SHP77 (cell line): ENCODE measurements around the gene SERPIND1.

Experiments used
- DNase-seq, 2 experiments: peaks; one replicate each; lab custom pipeline; 2025; lab: John Stamatoyannopoulos, UW

Gene SERPIND1

DNA sequence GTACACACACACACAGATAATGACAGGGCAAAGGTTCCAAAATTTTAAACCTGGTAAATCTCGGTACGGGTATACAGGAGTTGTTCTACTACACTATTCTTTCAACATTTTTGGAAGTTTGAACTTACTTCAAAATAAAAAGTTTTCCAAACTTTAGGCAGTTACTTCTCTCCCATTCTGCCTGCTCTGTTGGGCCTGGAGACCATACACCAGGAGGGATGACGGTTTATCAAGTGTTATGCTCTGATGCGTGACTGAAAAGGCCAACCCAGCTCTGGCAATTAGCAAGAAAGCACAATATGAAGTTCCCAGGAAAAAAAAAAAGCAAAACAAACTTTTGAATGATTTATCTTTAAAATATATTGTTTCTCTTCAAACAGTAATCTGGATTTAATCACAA lies 969 bp downstream of the SERPIND1 start:
- DNase-seq, result no peak

DNA sequence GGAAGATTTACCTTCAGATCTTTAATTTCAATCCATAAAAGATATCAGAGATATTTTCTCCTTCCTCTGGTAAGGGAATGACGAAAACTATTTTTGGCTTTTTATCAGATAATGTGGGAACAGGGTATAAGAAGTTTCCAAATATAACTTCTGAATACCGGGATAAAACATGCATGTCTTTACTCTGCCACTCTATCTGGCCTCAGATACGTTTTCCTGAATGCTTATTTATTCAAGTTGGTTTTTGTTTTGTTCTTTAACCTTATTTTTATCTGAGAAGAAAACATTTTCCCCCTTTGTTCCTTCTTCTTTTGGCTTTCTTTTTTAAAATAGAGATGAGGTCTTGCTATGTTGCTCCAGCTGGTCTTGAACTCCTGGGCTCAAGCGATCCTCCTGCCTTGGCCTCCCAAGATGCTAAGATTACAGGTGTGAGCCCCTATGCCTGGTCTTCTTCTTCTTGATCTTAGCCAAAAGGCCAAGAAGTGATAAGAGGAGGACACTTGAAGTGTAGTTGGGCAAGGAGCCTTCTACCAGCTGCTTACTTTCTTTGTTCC lies 1.5 kb downstream of the SERPIND1 start:
- DNase-seq, result no peak

DNA sequence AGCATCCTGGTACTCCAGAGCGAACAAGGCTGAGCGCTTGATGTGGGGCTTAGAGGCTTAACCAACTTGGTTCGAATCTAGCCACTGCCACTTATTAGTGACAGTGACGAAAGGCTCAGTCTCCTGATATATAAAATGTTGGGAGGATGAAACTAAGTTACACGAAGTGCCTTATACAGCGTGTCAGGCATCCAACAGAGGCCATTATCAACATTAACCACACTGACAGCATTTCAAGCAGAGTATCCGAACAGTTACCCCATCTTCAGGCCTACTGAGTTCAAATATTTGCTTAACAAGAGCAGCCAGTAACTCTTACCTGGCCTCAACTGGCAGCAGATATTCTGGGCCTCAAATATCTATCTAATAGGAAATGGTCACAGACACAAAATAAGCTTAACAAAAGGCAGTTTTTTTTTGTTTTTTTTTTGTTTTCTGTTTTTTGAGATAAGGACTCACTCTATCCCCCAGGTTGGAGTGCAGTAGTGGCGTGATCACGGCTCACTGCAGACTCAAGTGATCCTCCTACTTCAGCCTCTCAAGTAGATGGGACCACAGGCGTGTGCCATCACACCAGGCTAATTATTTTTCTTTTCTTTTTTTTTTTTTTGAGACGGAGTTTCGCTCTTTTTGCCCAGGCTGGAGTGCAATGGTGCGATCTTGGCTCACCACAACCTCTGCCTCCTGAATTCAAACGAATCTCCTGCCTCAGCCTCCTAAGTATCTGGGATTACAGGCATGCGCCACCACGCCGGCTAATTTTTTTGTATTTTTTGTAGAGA lies 2.9 kb downstream of the SERPIND1 start:
- no peak for DNase-seq

DNA sequence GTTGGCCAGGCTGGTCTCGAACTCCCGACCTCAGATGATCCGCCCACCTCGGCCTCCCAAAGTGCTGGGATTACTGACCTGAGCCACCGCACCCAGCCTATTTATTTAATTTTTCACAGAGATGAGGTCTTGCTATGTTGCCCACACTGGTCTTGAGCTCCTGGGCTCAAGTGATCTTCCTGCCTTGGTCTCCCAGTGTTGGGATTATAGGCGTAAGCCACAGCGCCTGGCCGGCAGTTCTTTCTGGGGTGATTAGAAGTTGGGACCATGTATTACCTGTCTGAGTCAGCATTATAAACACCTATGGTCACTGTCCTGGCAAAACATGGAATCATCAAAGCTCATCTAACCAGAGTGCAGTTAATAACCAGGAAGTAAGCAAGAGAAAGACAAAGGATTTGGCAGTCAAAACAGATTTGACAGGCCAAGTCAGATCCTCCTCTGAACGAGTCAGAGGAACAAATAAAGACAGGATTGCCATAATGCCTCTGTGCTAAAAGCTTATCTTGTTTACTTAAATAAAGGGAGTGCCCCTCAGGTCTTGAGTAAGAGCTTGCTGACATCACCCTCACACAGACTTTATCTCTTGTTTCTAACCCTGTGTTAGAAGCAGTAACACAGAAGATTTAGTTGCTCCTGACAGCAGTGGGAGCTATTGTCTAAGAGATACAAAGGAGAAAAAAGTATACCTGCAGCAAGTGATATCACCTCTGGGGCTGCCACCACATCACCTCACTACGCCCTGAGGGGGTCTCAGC lies 3.7 kb downstream of the SERPIND1 start:
- DNase-seq, result no peak

DNA sequence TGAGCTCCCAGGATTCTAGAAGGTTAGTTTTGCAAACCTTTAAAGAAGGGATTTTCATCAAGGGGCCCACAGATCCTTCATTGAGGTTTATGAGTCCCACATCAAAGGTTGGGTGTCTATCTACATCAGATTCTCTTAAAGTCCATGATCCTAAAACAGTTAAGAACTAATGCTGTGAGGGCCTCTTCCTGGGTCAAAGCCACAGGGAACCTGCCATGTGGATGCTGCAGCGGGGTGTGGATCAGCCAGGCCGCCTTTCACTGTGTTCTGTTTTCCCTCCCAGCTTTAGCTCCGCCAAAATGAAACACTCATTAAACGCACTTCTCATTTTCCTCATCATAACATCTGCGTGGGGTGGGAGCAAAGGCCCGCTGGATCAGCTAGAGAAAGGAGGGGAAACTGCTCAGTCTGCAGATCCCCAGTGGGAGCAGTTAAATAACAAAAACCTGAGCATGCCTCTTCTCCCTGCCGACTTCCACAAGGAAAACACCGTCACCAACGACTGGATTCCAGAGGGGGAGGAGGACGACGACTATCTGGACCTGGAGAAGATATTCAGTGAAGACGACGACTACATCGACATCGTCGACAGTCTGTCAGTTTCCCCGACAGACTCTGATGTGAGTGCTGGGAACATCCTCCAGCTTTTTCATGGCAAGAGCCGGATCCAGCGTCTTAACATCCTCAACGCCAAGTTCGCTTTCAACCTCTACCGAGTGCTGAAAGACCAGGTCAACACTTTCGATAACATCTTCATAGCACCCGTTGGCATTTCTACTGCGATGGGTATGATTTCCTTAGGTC lies 5.3 kb downstream of the SERPIND1 start:
- DNase-seq, result no peak

DNA sequence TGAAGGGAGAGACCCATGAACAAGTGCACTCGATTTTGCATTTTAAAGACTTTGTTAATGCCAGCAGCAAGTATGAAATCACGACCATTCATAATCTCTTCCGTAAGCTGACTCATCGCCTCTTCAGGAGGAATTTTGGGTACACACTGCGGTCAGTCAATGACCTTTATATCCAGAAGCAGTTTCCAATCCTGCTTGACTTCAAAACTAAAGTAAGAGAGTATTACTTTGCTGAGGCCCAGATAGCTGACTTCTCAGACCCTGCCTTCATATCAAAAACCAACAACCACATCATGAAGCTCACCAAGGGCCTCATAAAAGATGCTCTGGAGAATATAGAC lies 5.9 kb downstream of the SERPIND1 start:
- DNase-seq, result no peak

DNA sequence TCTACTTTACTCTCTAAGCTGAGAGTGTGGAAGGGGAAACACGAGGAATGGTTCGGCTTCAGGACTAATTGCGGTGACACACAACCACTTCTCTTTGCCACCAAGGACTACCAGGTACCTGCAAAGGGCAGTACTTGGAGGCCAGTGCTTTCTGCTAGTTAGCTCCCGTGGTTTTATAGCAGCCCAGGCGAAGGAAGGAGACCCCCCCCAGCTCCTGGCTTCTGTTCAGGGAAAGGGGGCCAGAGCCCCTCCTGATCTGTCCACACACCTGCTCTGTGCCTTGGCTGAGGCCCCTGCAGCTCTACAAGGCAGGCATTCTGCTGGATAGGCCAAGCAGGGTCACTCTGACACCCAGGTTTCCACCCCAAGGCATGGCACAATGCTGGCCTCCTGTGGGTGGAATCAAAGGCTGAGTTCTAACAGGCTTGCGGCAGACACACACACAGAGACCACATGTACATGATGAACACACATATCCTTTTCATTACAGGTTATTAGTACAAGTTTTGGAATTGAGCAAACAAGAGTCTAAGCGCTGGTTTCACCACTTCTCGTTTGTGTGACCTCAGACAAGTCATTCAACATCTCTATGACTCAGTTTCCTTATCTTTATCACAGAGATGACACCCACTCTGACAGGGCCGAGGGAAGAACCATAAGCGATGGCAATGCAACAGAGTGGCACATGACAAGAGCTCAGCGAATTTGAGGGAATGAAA lies 7.5 kb downstream of the SERPIND1 start:
- DNase-seq, result no peak

DNA sequence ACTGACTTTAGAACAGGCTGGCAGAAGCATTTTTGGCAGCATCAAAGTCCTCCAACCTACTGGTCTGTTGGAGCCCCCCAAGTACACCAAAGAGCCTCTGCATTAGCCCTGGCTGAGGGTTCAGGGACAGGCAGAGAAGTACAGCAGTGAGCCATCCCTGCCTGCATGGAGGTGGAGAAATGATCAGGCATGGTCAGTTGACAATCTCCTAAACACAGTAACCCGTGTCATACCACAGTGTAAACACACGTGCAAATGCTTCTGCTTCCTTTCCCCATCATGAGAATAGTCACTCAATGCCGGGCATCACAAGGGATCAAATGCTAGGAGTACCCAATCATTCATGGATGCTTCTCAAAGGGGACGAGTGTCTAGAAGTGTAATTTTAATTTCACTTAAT lies 8.2 kb downstream of the SERPIND1 start:
- no peak for DNase-seq

DNA sequence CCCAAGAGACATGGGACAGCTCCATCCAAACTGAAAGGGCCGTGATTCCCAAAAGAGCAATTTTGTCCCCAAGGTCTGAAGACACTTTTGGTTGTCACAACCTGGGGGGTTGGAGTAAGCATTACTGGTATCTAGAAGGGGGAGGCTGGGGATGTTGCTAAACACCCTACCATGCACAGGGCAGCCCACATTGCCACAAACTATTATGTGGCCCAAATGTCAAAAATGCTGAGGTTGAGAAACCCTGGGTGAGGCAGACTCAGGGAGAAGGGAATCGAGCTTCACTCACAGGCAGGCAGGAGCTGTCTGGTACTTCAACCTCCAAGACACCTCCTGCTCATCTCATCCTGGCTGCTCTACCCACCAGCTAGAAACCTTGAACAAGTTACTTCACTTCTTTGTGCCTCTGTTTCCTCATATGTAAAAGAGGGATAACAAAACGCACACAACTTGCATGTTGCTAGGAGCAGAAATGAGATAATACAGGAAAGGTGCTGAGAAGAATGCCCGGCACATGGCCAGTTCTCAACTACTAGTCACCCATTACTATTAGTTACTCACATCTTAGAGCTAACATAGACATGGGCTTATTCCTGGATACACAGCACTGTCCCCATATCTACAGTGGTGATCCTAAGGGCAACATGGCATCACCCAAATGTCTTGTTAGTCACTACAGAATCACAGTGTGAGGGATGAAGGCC lies 8.8 kb downstream of the SERPIND1 start:
- no peak for DNase-seq

DNA sequence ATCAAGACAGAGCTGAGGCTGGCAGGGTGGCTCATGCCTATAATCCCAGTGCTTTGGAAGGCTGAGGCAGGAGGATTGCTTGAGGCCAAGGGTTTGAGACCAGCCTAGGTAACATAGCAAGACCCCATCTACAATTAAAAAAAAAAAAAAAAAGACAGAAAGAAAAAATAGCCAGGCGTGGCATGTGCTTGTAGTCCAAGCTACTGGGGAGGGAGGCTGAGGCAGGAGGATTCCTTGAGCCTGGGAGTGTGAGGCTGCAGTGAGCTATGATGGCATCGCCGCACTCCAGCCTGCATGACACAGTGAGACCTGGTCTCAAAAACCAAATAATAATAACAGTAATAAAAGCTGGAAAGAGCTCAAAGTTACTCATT lies 9.4 kb downstream of the SERPIND1 start:
- no peak for DNase-seq

DNA sequence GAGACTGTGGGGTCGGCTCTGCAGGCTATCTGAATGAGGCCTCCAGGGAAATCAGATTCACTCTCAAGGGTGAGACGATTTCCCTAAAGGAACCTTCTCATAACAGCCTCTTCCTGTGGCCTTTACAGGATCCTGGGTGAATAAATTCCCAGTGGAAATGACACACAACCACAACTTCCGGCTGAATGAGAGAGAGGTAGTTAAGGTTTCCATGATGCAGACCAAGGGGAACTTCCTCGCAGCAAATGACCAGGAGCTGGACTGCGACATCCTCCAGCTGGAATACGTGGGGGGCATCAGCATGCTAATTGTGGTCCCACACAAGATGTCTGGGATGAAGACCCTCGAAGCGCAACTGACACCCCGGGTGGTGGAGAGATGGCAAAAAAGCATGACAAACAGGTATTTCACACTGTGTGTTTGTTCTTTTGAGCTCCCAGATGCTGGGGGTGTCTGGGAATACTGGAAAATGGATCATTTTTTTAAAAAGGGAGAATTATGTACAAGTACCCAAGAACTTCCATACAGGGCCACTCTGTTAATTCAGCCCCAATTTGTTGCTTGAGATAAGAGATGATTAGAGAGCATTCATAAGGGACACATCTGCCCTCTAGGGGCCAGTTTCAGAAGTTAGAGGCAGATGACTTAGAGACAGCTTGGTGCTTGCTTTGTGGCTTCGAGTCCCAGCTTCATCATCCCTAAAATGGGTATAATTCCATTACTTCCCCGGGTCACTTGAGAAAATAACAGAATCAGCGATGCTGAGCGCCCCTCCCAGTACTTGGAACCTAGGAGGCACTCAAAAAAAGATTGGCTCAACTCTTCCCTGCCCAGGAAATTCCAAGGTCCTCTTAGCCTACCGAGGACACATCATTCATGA lies 10.2 kb downstream of the SERPIND1 start:
- peak; percentile 58 to 64 for DNase-seq

DNA sequence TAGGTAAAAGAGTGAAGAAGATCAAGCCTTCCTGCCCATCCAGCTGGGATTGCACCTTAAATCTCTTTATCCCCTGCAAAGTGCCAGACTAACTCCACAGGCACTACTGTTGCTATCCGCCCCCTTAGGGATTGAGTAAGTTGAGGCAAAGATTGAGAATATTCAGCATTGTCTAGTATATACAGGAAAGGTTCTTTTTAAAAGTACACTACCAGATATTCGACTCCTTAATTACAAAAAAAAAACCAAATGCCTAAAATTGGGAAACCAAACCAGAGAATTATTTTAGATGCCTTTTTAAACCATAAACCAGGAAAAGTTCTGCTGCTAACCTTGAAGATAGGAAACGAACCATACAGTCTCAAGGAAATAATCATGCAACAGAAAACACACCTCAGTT lies 11.5 kb downstream of the SERPIND1 start:
- no peak for DNase-seq

DNA sequence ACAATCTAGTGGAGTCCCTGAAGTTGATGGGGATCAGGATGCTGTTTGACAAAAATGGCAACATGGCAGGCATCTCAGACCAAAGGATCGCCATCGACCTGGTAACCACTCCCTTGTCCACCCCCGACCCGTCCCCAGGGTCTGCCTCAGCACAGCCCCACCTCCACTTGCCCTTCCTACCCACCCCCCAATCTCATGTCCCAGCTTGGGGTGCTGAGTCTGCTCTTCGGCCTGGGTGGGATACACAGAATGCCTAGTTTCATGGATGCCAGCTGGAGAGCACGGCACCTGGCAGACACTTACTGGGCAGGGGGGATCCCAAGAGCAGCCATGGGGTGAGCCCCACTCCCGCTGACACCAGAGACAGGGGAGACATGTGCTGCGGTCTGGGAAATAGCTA lies 12.1 kb downstream of the SERPIND1 start:
- no peak for DNase-seq

DNA sequence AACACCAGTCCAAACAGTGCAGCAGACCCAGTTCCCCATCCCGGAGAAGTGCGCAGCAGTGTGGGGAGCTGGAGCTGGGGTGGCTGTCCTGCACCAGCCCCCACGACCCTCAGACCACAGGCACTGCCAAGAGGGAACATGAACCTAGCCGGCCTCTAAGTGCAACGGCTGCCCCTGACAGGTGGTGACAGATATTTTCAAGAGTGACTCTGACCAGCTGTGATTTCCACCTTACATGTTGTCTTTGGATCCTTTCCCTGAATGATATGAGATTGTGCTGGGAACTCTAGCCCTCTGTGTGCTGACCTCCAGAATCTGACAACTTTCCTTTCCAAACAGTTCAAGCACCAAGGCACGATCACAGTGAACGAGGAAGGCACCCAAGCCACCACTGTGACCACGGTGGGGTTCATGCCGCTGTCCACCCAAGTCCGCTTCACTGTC lies 12.6 kb downstream of the SERPIND1 start:
- DNase-seq, result peak in 1 of 2 experiments; percentile 23

DNA sequence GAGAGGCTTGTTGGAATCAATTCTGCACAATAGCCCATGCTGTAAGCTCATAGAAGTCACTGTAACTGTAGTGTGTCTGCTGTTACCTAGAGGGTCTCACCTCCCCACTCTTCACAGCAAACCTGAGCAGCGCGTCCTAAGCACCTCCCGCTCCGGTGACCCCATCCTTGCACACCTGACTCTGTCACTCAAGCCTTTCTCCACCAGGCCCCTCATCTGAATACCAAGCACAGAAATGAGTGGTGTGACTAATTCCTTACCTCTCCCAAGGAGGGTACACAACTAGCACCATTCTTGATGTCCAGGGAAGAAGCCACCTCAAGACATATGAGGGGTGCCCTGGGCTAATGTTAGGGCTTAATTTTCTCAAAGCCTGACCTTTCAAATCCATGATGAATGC lies 13.3 kb downstream of the SERPIND1 start:
- no peak for DNase-seq

DNA sequence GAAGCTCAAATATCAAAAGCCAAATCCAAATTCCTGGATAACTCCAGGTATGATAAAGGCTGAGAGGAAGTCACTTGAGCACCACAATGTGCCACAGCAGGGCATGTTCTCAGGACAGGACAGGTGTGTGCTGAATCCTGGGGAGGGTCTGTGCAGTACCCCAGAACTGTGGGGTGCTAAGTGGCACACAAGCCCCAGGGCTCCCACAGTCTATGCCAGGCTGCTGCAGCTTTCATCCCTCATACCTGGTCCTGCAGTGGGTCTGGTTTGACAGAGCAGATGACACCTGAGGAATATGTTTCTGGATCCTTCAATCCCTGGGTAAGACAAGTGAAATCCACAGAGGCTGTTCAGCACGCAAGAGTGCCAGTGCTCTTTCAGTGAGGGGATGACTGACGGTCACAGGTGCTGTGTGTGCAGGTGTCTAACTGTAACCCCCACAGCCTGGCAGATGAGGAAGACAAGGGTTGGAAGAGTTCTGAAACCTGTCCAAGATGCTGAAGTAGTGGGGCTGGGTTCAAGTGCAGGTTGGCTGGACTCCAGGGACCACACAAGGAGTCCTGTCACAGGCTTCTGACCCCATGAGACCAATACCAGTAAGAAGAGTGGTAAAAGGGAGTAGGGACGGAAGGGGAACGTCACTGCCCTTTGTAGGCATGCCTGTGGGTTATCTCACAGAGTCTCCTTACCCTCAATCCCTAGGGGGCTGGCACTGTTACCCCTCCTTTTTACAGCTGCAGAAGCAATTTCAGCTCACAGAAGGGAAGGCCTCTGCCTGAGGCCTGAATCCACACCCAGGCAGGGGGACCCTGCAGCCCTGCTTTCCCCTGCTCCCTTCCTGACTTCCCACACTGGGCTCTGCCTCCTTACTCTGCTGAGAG lies 14.1 kb downstream of the SERPIND1 start:
- DNase-seq, result no peak

DNA sequence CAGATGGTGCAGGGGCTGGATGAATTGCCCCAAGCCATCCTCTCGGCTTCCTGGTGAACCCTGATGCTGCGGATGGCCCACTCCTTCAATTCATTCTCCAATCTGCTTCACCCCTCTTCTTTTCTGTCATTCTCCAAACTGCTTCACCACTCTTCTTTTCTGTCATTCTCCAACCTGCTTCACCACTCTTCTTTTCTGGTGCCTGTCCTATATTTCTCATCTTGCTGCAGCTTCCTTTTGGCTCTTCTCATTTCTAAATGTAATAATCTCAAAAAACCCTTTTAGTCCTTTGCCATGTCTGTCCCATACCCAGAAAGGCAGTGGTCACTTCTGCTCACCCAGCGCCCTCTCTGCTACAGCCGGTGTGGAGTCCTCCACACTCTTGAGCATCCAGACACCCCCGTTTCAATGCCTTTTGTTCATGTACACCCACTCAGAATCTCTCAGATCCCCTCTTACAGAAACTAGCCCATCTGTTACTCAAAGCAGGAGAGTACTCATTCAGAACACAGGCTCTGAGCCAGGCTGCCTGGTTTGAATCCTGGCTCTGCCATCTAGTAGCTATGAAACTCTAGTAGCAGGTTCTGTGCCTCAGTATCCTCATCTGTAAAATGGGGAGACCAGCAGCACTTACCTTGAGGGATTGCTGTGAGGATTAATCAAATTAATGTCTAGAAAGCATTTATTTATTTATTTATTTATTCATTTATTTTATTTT lies 14.9 kb downstream of the SERPIND1 start:
- no peak for DNase-seq

DNA sequence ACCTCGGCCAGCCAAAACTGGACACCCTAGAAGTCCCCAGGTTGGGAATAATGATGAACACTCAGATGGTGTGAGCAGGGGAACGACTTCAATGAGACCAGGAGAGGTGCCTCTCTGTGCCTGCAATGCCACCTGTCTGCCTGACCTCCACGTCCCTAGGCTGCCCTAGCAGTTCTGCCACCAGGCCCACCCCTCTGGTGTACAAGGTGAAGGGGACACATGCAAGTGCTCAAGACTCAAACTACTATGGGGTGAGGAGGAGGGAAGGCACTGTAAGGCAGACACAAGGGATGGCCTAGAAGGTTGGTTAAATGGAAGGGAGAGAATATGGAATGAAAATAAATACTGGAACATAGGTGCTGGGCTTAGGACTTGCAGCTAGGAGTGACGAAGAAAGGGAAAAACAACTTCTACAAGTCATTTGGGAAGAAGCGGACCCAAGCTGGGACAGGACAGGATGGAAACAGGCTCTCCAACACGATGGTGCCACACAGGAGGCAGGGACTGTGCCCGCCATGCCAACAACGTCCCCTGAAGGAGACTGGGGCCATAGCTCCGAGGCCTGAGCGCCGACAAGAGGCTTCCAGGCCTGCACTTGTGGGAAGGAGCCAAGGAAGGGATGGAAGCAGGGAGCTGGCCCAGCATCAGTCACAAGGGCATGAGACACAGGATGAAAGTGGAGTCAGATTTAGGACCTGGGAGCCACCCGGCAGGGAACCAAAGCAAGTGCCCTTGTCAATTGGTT lies 18.5 kb downstream of the SERPIND1 start:
- DNase-seq, result no peak
